Neural cell (in vitro differentiated cells): ENCODE measurements around the gene ZNF593. TPM values are rescaled to one million over a fixed set of nuclear protein-coding genes. Genes with fewer than 3 reads are reported as not detected.

Experiments
- H2AFZ ChIP-seq: fragments of 200-600, 300-800 bp; sonication (generic), shearing (Covaris generic); 2 replicates; pipeline ENCODE4 v1.6.0; 2014; ENCODE audit warnings: low read depth, mild to moderate bottlenecking, antibody characterized with exemption, low read length, moderate library complexity
- H3F3A ChIP-seq: fragments of 200-600 bp; shearing (Covaris generic); 2 replicates; pipeline ENCODE4 v1.6.1; 2016; ENCODE audit warnings: mild to moderate bottlenecking, moderate library complexity, mixed read lengths, antibody characterized with exemption, low read length; ENCODE audit not compliant: insufficient read depth, poor library complexity, severe bottlenecking
- H3K27ac ChIP-seq: fragments of 200-600, 300-800 bp; sonication (generic), shearing (Covaris generic); 2 replicates; pipeline ENCODE4 v1.5.1; 2014; ENCODE audit warnings: mild to moderate bottlenecking, low read length, moderate library complexity
- H3K27me3 ChIP-seq: fragments of 300-800, 200-600 bp; sonication (generic), shearing (Covaris generic); 2 replicates; pipeline ENCODE4 v1.6.0; 2014; ENCODE audit warnings: mild to moderate bottlenecking, low read depth, low read length, moderate library complexity; ENCODE audit not compliant: insufficient read depth
- H3K36me3 ChIP-seq: fragments of 300-800, 200-600 bp; sonication (generic), shearing (Covaris generic); 2 replicates; pipeline ENCODE4 v1.5.1; 2014; ENCODE audit warnings: mild to moderate bottlenecking, antibody characterized with exemption, low read length, moderate library complexity; ENCODE audit not compliant: insufficient read depth
- H3K4me2 ChIP-seq: fragments of 300-800, 200-600 bp; sonication (generic), shearing (Covaris generic); 2 replicates; pipeline ENCODE4 v1.6.0; 2014; ENCODE audit warnings: mild to moderate bottlenecking, low read length
- H3K4me3 ChIP-seq: fragments of 300-800, 200-600 bp; sonication (generic), shearing (Covaris generic); 2 replicates; pipeline ENCODE4 v1.5.1; 2014; ENCODE audit warnings: mild to moderate bottlenecking, low read length, moderate library complexity
- H3K79me2 ChIP-seq: fragments of 200-600 bp; shearing (Covaris generic); replicated peaks from 2 replicates; pipeline ENCODE4 v1.6.0; 2014; ENCODE audit warnings: mild to moderate bottlenecking, low read length, moderate library complexity; ENCODE audit not compliant: insufficient read depth
- H3K9ac ChIP-seq: fragments of 300-800, 200-600 bp; sonication (generic), shearing (Covaris generic); 2 replicates; pipeline ENCODE4 v1.6.1; 2016; ENCODE audit warnings: mild to moderate bottlenecking, low read length, mixed read lengths
- H3K9me2 ChIP-seq: fragments of 200-600 bp; shearing (Covaris generic); 2 replicates; pipeline ENCODE4 v1.6.1; 2016; ENCODE audit warnings: mild to moderate bottlenecking, low read length, mixed read lengths; ENCODE audit not compliant: insufficient read depth
- H3K9me3 ChIP-seq: fragments of 200-600, 300-800 bp; sonication (generic), shearing (Covaris generic); 2 replicates; pipeline ENCODE4 v1.6.1; 2016; ENCODE audit warnings: mild to moderate bottlenecking, mixed run types, low read length, moderate library complexity, mixed read lengths
- H4K20me1 ChIP-seq: fragments of 200-600 bp; shearing (Covaris generic); 2 replicates; pipeline ENCODE4 v1.6.1; 2016; ENCODE audit warnings: mild to moderate bottlenecking, mixed run types; ENCODE audit not compliant: insufficient read depth
- EP300 ChIP-seq: fragments of 450-650 bp; conservative IDR thresholded peaks from 2 replicates; pipeline ENCODE4 v1.6.1; 2014; ENCODE audit warnings: antibody characterized with exemption, mild to moderate bottlenecking, moderate library complexity; ENCODE audit not compliant: poor library complexity, severe bottlenecking
- EZH2 ChIP-seq: fragments of 200-600, 300-800 bp; shearing (Covaris generic), sonication (generic); IDR thresholded peaks from 2 replicates; pipeline ENCODE4 v1.6.1; 2014; ENCODE audit warnings: antibody characterized with exemption, low read length, borderline replicate concordance, mild to moderate bottlenecking; ENCODE audit not compliant: insufficient read depth, poor library complexity, severe bottlenecking
- MXI1 ChIP-seq: fragments of 450-650 bp; conservative IDR thresholded peaks from 2 replicates; pipeline ENCODE4 v1.6.1; 2014; ENCODE audit warnings: antibody characterized with exemption, mild to moderate bottlenecking; ENCODE audit not compliant: poor library complexity, severe bottlenecking
- POLR2AphosphoS5 ChIP-seq: IDR thresholded peaks from 2 replicates; pipeline ENCODE4 v1.6.1; 2012
- RAD21 ChIP-seq: fragments of 450-650 bp; conservative IDR thresholded peaks from 2 replicates; pipeline ENCODE4 v1.6.1; 2014; ENCODE audit warnings: antibody characterized with exemption, mild to moderate bottlenecking, moderate library complexity
- REST ChIP-seq: IDR thresholded peaks from 2 replicates; pipeline ENCODE4 v1.6.1; 2012; ENCODE audit warnings: borderline replicate concordance
- SMC3 ChIP-seq: fragments of 450-650 bp; conservative IDR thresholded peaks from 2 replicates; pipeline ENCODE4 v1.6.1; 2014; ENCODE audit warnings: antibody characterized with exemption, mild to moderate bottlenecking, moderate library complexity; ENCODE audit not compliant: poor library complexity
- TAF1 ChIP-seq: IDR thresholded peaks from 2 replicates; pipeline ENCODE4 v1.6.1; 2012; ENCODE audit warnings: low read depth
- polyA plus RNA-seq: library from polyadenylated mRNA; depleted of rRNA; stranded (reverse); fragments of >200 nt; gene quantifications from 2 replicates; pipeline ENCODE4 v1.2.3, GENCODE V29; 2014
- TF ChIP-seq, protein P1 (sequence below): fragments of 450-650 bp; IDR thresholded peaks from 2 replicates; pipeline ENCODE4 v1.5.1; 2014; ENCODE audit warnings: antibody characterized with exemption, mild to moderate bottlenecking, moderate library complexity; ENCODE audit not compliant: poor library complexity, severe bottlenecking

Gene ZNF593
- polyA plus RNA-seq, 1 donor from 2014 or later, result 25.0 TPM

- H3K9me2 ChIP-seq, result no peaks in the 10 kb centered on the region
- no peaks in the 10 kb centered on the region for H3K36me3 ChIP-seq
- H2AFZ ChIP-seq, result no peak overlapping the region
- no peaks in the 10 kb centered on the region for H3K79me2 ChIP-seq
- H3K27me3 ChIP-seq, result no peaks in the 10 kb centered on the region
- no peak overlapping the region for H3K4me3 ChIP-seq
- TF ChIP-seq SMC3 (no peak), MXI1 (no peak), RAD21 (no peak), REST (no peak), EZH2 (no peak), POLR2AphosphoS5 (no peak), EP300 (no peak), TAF1 (no peak)
- TF ChIP-seq, protein P1, sequence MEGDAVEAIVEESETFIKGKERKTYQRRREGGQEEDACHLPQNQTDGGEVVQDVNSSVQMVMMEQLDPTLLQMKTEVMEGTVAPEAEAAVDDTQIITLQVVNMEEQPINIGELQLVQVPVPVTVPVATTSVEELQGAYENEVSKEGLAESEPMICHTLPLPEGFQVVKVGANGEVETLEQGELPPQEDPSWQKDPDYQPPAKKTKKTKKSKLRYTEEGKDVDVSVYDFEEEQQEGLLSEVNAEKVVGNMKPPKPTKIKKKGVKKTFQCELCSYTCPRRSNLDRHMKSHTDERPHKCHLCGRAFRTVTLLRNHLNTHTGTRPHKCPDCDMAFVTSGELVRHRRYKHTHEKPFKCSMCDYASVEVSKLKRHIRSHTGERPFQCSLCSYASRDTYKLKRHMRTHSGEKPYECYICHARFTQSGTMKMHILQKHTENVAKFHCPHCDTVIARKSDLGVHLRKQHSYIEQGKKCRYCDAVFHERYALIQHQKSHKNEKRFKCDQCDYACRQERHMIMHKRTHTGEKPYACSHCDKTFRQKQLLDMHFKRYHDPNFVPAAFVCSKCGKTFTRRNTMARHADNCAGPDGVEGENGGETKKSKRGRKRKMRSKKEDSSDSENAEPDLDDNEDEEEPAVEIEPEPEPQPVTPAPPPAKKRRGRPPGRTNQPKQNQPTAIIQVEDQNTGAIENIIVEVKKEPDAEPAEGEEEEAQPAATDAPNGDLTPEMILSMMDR, result no peak
- no peaks in the 10 kb centered on the region for H3K9me3 ChIP-seq
- H3K9ac ChIP-seq, result no peak overlapping the region
- no peaks in the 10 kb centered on the region for H3F3A ChIP-seq
- no peaks in the 10 kb centered on the region for H4K20me1 ChIP-seq
- no peak overlapping the region for H3K4me2 ChIP-seq
- H3K27ac ChIP-seq, result no peak overlapping the region
Observed at GRCh38 chr1:26191739-26192138, 22.0 kb downstream of the ZNF593 start.

DNA sequence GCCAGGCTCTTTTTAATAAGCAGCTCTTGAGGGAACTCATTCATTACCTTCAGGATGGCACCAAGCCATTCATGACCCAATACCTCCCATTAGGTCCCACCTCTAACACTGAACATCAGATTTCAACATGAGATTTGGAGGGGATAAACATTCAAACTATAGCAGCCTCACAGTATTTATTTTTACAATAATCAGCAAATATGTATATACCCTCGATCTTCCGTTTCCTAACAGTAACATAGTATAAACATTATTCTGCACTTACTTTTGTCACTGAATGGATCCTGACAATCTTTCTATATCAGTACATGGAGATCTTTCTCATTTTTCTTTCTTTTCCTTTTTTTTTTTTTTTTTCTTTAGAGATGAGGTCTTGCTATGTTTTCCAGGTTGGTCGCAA, 26.1 kb downstream of the ZNF593 start:
- no peaks in the 10 kb centered on the region for H3F3A ChIP-seq
- H3K9ac ChIP-seq, result no peak overlapping the region
- H3K27me3 ChIP-seq, result no peaks in the 10 kb centered on the region
- H3K9me2 ChIP-seq, result no peaks in the 10 kb centered on the region
- TF ChIP-seq REST (no peak), TAF1 (no peak), MXI1 (no peak), POLR2AphosphoS5 (no peak), EP300 (no peak), SMC3 (no peak), RAD21 (no peak), EZH2 (no peak)
- TF ChIP-seq, protein P1, result no peak
- H3K9me3 ChIP-seq, result no peaks in the 10 kb centered on the region
- H3K4me2 ChIP-seq, result no peak overlapping the region
- H3K79me2 ChIP-seq, result no peaks in the 10 kb centered on the region
- H3K4me3 ChIP-seq, result no peak overlapping the region
- no peaks in the 10 kb centered on the region for H3K36me3 ChIP-seq
- no peak overlapping the region for H2AFZ ChIP-seq
- H3K27ac ChIP-seq, result no peak overlapping the region
- no peaks in the 10 kb centered on the region for H4K20me1 ChIP-seq
